Progenitor cell of endocrine pancreas (in vitro differentiated cells): ENCODE results near the gene VIT. TPM values are rescaled to one million over a fixed set of nuclear protein-coding genes. Genes with fewer than 3 reads are reported as not detected.
A peak's percentile ranks its signal among the peaks of the same experiment; 100 is the strongest.

Source experiments
- DNase-seq: peaks from one replicate; pipeline ENCODE4 v3.0.0; 2021; ENCODE audit warnings: low spot score; ENCODE audit not compliant: unreplicated experiment
- H3K27ac Mint-ChIP-seq: 2 replicates; pipeline ENCODE4 v1.8.0; 2021; ENCODE audit warnings: mild to moderate bottlenecking, moderate library complexity, mixed read lengths
- H3K27me3 Mint-ChIP-seq: 2 replicates; pipeline ENCODE4 v1.8.0; 2021; ENCODE audit warnings: mixed read lengths
- H3K36me3 Mint-ChIP-seq: 2 replicates; pipeline ENCODE4 v1.8.0; 2022; ENCODE audit warnings: mixed read lengths; ENCODE audit not compliant: insufficient read depth
- H3K4me1 Mint-ChIP-seq: 2 replicates; pipeline ENCODE4 v1.8.0; 2021; ENCODE audit warnings: low read depth, mixed read lengths
- H3K4me3 Mint-ChIP-seq: 2 replicates; pipeline ENCODE4 v1.8.0; 2021; ENCODE audit warnings: low read depth, mild to moderate bottlenecking, moderate library complexity, mixed read lengths
- H3K9me3 Mint-ChIP-seq: 2 replicates; pipeline ENCODE4 v1.8.0; 2021; ENCODE audit warnings: low read depth, mixed read lengths
- CTCF ChIP-seq: fragments of 200-600 bp; sonication (generic); IDR thresholded peaks from one replicate; pipeline ENCODE4 v1.5.0; 2021; ENCODE audit warnings: antibody characterized with exemption, mild to moderate bottlenecking; ENCODE audit not compliant: unreplicated experiment
- total RNA-seq: library from RNA; stranded (reverse); gene quantifications from 2 replicates; pipeline ENCODE4 v1.2.1, GENCODE V29; 2021

Gene VIT
- total RNA-seq, 1 donor from 2014 or later: not detected

- TF ChIP-seq CTCF: peak; percentile 17
- Mint-ChIP-seq H3K27ac (no peak overlapping the region), H3K36me3 (peaks cover 2% of the 10 kb centered on the region)
These were observed 11.7 kb downstream of the VIT start for GRCh38 chr2:36708041-36708741.

GRCh38 chr2:36710858-36711515 is 14.5 kb downstream of the VIT start:
- H3K9me3 Mint-ChIP-seq: peaks cover 8% of the 10 kb centered on the region
- H3K36me3 Mint-ChIP-seq: peaks cover 2% of the 10 kb centered on the region
- no peak overlapping the region for H3K27ac Mint-ChIP-seq

More at GRCh38 chr2:36708041-36708741, 11.7 kb downstream of the VIT start:
- Mint-ChIP-seq H3K9me3 (peaks cover 8% of the 10 kb centered on the region), H3K4me1 (no peaks in the 10 kb centered on the region), H3K4me3 (no peak overlapping the region), H3K27me3 (peaks cover 2% of the 10 kb centered on the region)
- no peak for DNase-seq

GRCh38 chr2:36711741-36712314 is 15.3 kb downstream of the VIT start:
- H3K9me3 Mint-ChIP-seq: peaks cover 8% of the 10 kb centered on the region
- H3K4me1 Mint-ChIP-seq: no peaks in the 10 kb centered on the region
- no peaks in the 10 kb centered on the region for H3K27me3 Mint-ChIP-seq
- no peak for TF ChIP-seq CTCF
- DNase-seq: no peak
- no peak overlapping the region for H3K27ac Mint-ChIP-seq
- H3K4me3 Mint-ChIP-seq: no peak overlapping the region
- peaks cover 2% of the 10 kb centered on the region for H3K36me3 Mint-ChIP-seq

More at GRCh38 chr2:36710858-36711515, 14.5 kb downstream of the VIT start:
- no peak for DNase-seq
- H3K4me3 Mint-ChIP-seq: no peak overlapping the region
- no peaks in the 10 kb centered on the region for H3K4me1 Mint-ChIP-seq
- peaks cover 2% of the 10 kb centered on the region for H3K27me3 Mint-ChIP-seq
- no peak for TF ChIP-seq CTCF

GRCh38 chr2:36713310-36713709 is 16.8 kb downstream of the VIT start:
- H3K9me3 Mint-ChIP-seq: peaks cover 8% of the 10 kb centered on the region
- no peaks in the 10 kb centered on the region for H3K27me3 Mint-ChIP-seq
- H3K4me1 Mint-ChIP-seq: no peaks in the 10 kb centered on the region
- H3K4me3 Mint-ChIP-seq: no peak overlapping the region
- no peak for TF ChIP-seq CTCF
- H3K36me3 Mint-ChIP-seq: peaks cover 2% of the 10 kb centered on the region
- H3K27ac Mint-ChIP-seq: no peak overlapping the region
- DNase-seq: no peak

GRCh38 chr2:36716111-36716510 is 19.6 kb downstream of the VIT start:
- TF ChIP-seq CTCF: no peak
- no peak overlapping the region for H3K27ac Mint-ChIP-seq
- H3K9me3 Mint-ChIP-seq: peaks cover 8% of the 10 kb centered on the region

More at GRCh38 chr2:36716111-36716510, 19.6 kb downstream of the VIT start:
- H3K4me3 Mint-ChIP-seq: no peak overlapping the region
- H3K36me3 Mint-ChIP-seq: peaks cover 2% of the 10 kb centered on the region
- no peaks in the 10 kb centered on the region for H3K27me3 Mint-ChIP-seq
- no peaks in the 10 kb centered on the region for H3K4me1 Mint-ChIP-seq
- DNase-seq: no peak
